NCI-H1048 (cell line): Measurements from ENCODE around the gene MPV17L.
"Not testable (repeated sequence)": the region's sequence is repeated elsewhere in the genome, so short reads cannot be mapped to it uniquely, and the experiment has no call there.

Experiments used
- DNase-seq: peaks from one replicate; lab custom pipeline; 2025; lab: John Stamatoyannopoulos, UW

The MPV17L gene

GRCh38 chr16:15409476-15409875, 13.9 kb downstream of the MPV17L start:
- DNase-seq, result not testable (repeated sequence)

- no peak for DNase-seq
Observed at GRCh38 chr16:15415511-15415985, 20.0 kb downstream of the MPV17L start.

GRCh38 chr16:15417197-15417596, 21.6 kb downstream of the MPV17L start:
- DNase-seq, result no peak

- no peak for DNase-seq
Observed at GRCh38 chr16:15418206-15418605, 22.7 kb downstream of the MPV17L start.

GRCh38 chr16:15421696-15422095, 26.1 kb downstream of the MPV17L start:
- DNase-seq, result not testable (repeated sequence)

- no peak for DNase-seq
Observed at GRCh38 chr16:15422222-15422621, 26.7 kb downstream of the MPV17L start.

GRCh38 chr16:15425861-15426260, 30.3 kb downstream of the MPV17L start:
- no peak for DNase-seq

- DNase-seq, result no peak
Observed at GRCh38 chr16:15426796-15427195, 31.2 kb downstream of the MPV17L start.

GRCh38 chr16:15427648-15428239, 32.2 kb downstream of the MPV17L start:
- DNase-seq, result no peak

GRCh38 chr16:15430884-15431283, 35.3 kb downstream of the MPV17L start:
- DNase-seq, result not testable (repeated sequence)

GRCh38 chr16:15434079-15434424, 38.5 kb downstream of the MPV17L start:
- no peak for DNase-seq

GRCh38 chr16:15434425-15435215, 39.1 kb downstream of the MPV17L start, which contains the start of gene BMERB1:
TSS of gene BMERB1 (plus strand) at chr16:15434588. CDS start at chr16:15434654, 66 bp downstream.
- no peak for DNase-seq

- DNase-seq, result no peak
Observed at GRCh38 chr16:15435216-15435864, 39.8 kb downstream of the MPV17L start.

GRCh38 chr16:15439102-15439501, 43.5 kb downstream of the MPV17L start:
- no peak for DNase-seq

GRCh38 chr16:15439521-15439920, 44.0 kb downstream of the MPV17L start:
- DNase-seq, result no peak

GRCh38 chr16:15440852-15441251, 45.3 kb downstream of the MPV17L start:
- DNase-seq, result no peak

GRCh38 chr16:15442140-15442539, 46.6 kb downstream of the MPV17L start:
- not testable (repeated sequence) for DNase-seq

GRCh38 chr16:15443753-15444152, 48.2 kb downstream of the MPV17L start:
- no peak for DNase-seq

- no peak for DNase-seq
Observed at GRCh38 chr16:15444264-15444663, 48.7 kb downstream of the MPV17L start.

- DNase-seq, result no peak
Observed at GRCh38 chr16:15445450-15445849, 49.9 kb downstream of the MPV17L start.

- no peak for DNase-seq
Observed at GRCh38 chr16:15446901-15447300, 51.3 kb downstream of the MPV17L start.

- no peak for DNase-seq
Observed at GRCh38 chr16:15450624-15451023, 55.1 kb downstream of the MPV17L start.
